ENCODE data around the gene CDS1. TPM values are rescaled to one million over a fixed set of nuclear protein-coding genes. Genes with fewer than 3 reads are reported as not detected.

Gene CDS1
- total and polyA plus RNA-seq, 2 of the 8 experiments (the other 6 are each of a cell fraction or from before 2014, with no cell fraction given): 8.7 to 13.9 TPM

GRCh38 chr4:84582302-84582987 lies 482 bp upstream of the CDS1 start (continued):
- TF ChIP-seq EGR1 (IDR thresholded peaks at IDR 0.05; ENCODE audit: borderline replicate concordance, low read depth, low read length): peak; percentile 73
- TF ChIP-seq GTF2F1 (IDR thresholded peaks at IDR 0.05; ENCODE audit: borderline replicate concordance, low read depth, low read length): no peak
- peak; percentile 48; the same call in 1 of the 2 replicates for TF ChIP-seq PHF8 (conservative IDR thresholded peaks at IDR 0.05; ENCODE audit: low read depth, low read length)
- TF ChIP-seq, protein P1, sequence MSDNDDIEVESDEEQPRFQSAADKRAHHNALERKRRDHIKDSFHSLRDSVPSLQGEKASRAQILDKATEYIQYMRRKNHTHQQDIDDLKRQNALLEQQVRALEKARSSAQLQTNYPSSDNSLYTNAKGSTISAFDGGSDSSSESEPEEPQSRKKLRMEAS (IDR thresholded peaks at IDR 0.05): peak; percentile 21
- peak; percentile 85 for TF ChIP-seq POLR2AphosphoS5 (IDR thresholded peaks at IDR 0.05; ENCODE audit: low read depth, low read length)
- 0 out of 4 replicates have a peak, but pooled peaks of 1 of the 2 experiments have one; percentile 22 for TF ChIP-seq HDAC2 (IDR thresholded peaks at IDR 0.05; ENCODE audit: borderline replicate concordance in 1 of 2, low read depth in 2 of 2, low read length in 2 of 2)
- TF ChIP-seq SIX5 (IDR thresholded peaks at IDR 0.05; ENCODE audit: low read depth, low read length): no peak
- peak; percentile 87 for TF ChIP-seq TEAD4 (IDR thresholded peaks at IDR 0.05; ENCODE audit: low read depth, low read length)
- TF ChIP-seq RBBP5 (IDR thresholded peaks at IDR 0.05; ENCODE audit: borderline replicate concordance, low read depth, low read length): peak; percentile 88
- TF ChIP-seq SRF (IDR thresholded peaks at IDR 0.05; ENCODE audit: low read depth, low read length): no peak
- peak; percentile 42 for TF ChIP-seq KDM4A (IDR thresholded peaks at IDR 0.05; ENCODE audit: low read depth, low read length, severe bottlenecking)
- TF ChIP-seq POLR2A (IDR thresholded peaks at IDR 0.05; ENCODE audit: control extremely low read depth in 1 of 2, low read depth in 2 of 2, low read length in 2 of 2): peak; percentile 15 to 83
- TF ChIP-seq YY1 (IDR thresholded peaks at IDR 0.05; ENCODE audit: low read depth, low read length): no peak
- peak; percentile 27; the same call in 1 of the 2 replicates for TF ChIP-seq KDM1A (IDR thresholded peaks at IDR 0.05; ENCODE audit: borderline replicate concordance, low read length)
- no peak for TF ChIP-seq SIRT6 (IDR thresholded peaks at IDR 0.05; ENCODE audit: low read length)

Data from H1 (cell line).